HepG2 (cell line): ENCODE data around the gene NACC2. TPM values are rescaled to one million over a fixed set of nuclear protein-coding genes. Genes with fewer than 3 reads are reported as not detected.

Experiments
- ARNTL ChIP-seq: sonication (generic); formaldehyde crosslinking; IDR thresholded peaks from 2 replicates; pipeline ENCODE4 v1.4.0; 2020; ENCODE audit warnings: mild to moderate bottlenecking, missing genetic modification reagents
- CCDC6 ChIP-seq: sonication (generic); formaldehyde crosslinking; IDR thresholded peaks from 2 replicates; pipeline ENCODE4 v1.8.1; 2022; ENCODE audit warnings: mild to moderate bottlenecking, missing genetic modification reagents, moderate library complexity
- CHD2 ChIP-seq: IDR thresholded peaks from 2 replicates; pipeline ENCODE4 v1.6.1; 2011; ENCODE audit warnings: low read depth, low read length, improper control_type of control experiment
- IKZF1 ChIP-seq: fragments of 450-650 bp; IDR thresholded peaks from 2 replicates; pipeline ENCODE4 v1.7.1; 2016
- KDM2A ChIP-seq: sonication (generic); formaldehyde crosslinking; IDR thresholded peaks from 2 replicates; pipeline ENCODE4 v1.4.0; 2020; ENCODE audit warnings: low read depth, missing genetic modification reagents, borderline replicate concordance
- POGZ ChIP-seq: sonication (generic); formaldehyde crosslinking; IDR thresholded peaks from 2 replicates; pipeline ENCODE4 v1.4.0; 2020; ENCODE audit warnings: mild to moderate bottlenecking, missing genetic modification reagents
- POLR2AphosphoS5 ChIP-seq: IDR thresholded peaks from 2 replicates; pipeline ENCODE4 v1.6.1; 2012; ENCODE audit warnings: low read depth, low read length
- RELA ChIP-seq: sonication (generic); formaldehyde crosslinking; IDR thresholded peaks from 2 replicates; pipeline ENCODE4 v1.4.0; 2020; ENCODE audit warnings: missing genetic modification reagents
- SALL2 ChIP-seq: sonication (generic); formaldehyde crosslinking; IDR thresholded peaks from 2 replicates; pipeline ENCODE4 v1.8.1; 2023; ENCODE audit warnings: mild to moderate bottlenecking, missing genetic modification reagents, inconsistent platforms
- SP4 ChIP-seq: sonication (generic); formaldehyde crosslinking; IDR thresholded peaks from 2 replicates; pipeline ENCODE4 v1.8.1; 2023; ENCODE audit warnings: mild to moderate bottlenecking, missing genetic modification reagents
- SRSF1 ChIP-seq: fragments of 200-400 bp; formaldehyde crosslinking; optimal IDR thresholded peaks from 2 replicates; pipeline ENCODE3; 2017; ENCODE audit warnings: mild to moderate bottlenecking, low read depth, low read length, moderate library complexity
- ZNF121 ChIP-seq: sonication (generic); formaldehyde crosslinking; IDR thresholded peaks from 2 replicates; pipeline ENCODE4 v1.5.0; 2020; ENCODE audit warnings: mild to moderate bottlenecking, missing genetic modification reagents
- ZNF3 ChIP-seq: IDR thresholded peaks from 2 replicates; pipeline ENCODE4 v1.7.0; 2017; ENCODE audit warnings: inconsistent platforms
- ZNF569 ChIP-seq: sonication (generic); formaldehyde crosslinking; IDR thresholded peaks from 2 replicates; pipeline ENCODE4 v1.5.0; 2020; ENCODE audit warnings: mild to moderate bottlenecking, missing genetic modification reagents, moderate library complexity, borderline replicate concordance
- ZNF615 ChIP-seq: sonication (generic); formaldehyde crosslinking; IDR thresholded peaks from 2 replicates; pipeline ENCODE4 v1.5.0; 2020; ENCODE audit warnings: mild to moderate bottlenecking, missing genetic modification reagents, borderline replicate concordance
- ZNF747 ChIP-seq: sonication (generic); formaldehyde crosslinking; IDR thresholded peaks from 2 replicates; pipeline ENCODE4 v1.8.1; 2023; ENCODE audit warnings: missing genetic modification reagents, mild to moderate bottlenecking, borderline replicate concordance
- polyA plus RNA-seq, 8 experiments: library from polyadenylated mRNA; depleted of rRNA in 3 of 8; stranded (reverse) in 7 of 8; unstranded in 1 of 8; fragments of >200 nt; fragmentation: Illumina TruSeq in 4 of 8; extraction: Trizol in 4 of 8; gene quantifications; 2 replicates each; pipeline versions ENCODE4 v1.2.1 to v1.2.3, GENCODE V29; 2011 to 2016; ENCODE audit warnings: low read depth in 4 of 8, missing spikeins in 1 of 8, mixed read lengths in 1 of 8; ENCODE audit not compliant: insufficient read depth in 1 of 8
- total RNA-seq, 5 experiments: library from RNA; depleted of rRNA; stranded (reverse); fragments of >200 nt; fragmentation: Illumina TruSeq; extraction: Trizol; gene quantifications; 2 replicates each; pipeline ENCODE4 v1.2.3, GENCODE V29; 2016; ENCODE audit warnings: low read depth in 1 of 5
- TF ChIP-seq, protein P1 (sequence below): sonication (generic); formaldehyde crosslinking; IDR thresholded peaks from 2 replicates; pipeline ENCODE4 v1.4.0; 2020; ENCODE audit warnings: mild to moderate bottlenecking, missing genetic modification reagents
- TF ChIP-seq, protein P2 (sequence below): sonication (generic); formaldehyde crosslinking; IDR thresholded peaks from 2 replicates; pipeline ENCODE4 v1.5.0; 2020; ENCODE audit warnings: missing genetic modification reagents
- TF ChIP-seq, protein P3 (sequence below): sonication (generic); formaldehyde crosslinking; IDR thresholded peaks from 2 replicates; pipeline ENCODE4 v1.5.1; 2020; ENCODE audit warnings: missing genetic modification reagents, mild to moderate bottlenecking, borderline replicate concordance
- TF ChIP-seq, protein P4 (sequence below): sonication (generic); formaldehyde crosslinking; IDR thresholded peaks from 2 replicates; pipeline ENCODE4 v1.5.1; 2020; ENCODE audit warnings: mild to moderate bottlenecking, moderate library complexity, missing genetic modification reagents
- TF ChIP-seq, protein P5 (sequence below): sonication (generic); formaldehyde crosslinking; IDR thresholded peaks from 2 replicates; pipeline ENCODE4 v1.8.1; 2023; ENCODE audit warnings: mild to moderate bottlenecking, missing genetic modification reagents

NACC2 gene
- total and polyA plus RNA-seq, 2 of the 13 experiments (the other 11 are each of a cell fraction or from before 2014, with no cell fraction given), result 5.9 to 12.3 TPM

DNA sequence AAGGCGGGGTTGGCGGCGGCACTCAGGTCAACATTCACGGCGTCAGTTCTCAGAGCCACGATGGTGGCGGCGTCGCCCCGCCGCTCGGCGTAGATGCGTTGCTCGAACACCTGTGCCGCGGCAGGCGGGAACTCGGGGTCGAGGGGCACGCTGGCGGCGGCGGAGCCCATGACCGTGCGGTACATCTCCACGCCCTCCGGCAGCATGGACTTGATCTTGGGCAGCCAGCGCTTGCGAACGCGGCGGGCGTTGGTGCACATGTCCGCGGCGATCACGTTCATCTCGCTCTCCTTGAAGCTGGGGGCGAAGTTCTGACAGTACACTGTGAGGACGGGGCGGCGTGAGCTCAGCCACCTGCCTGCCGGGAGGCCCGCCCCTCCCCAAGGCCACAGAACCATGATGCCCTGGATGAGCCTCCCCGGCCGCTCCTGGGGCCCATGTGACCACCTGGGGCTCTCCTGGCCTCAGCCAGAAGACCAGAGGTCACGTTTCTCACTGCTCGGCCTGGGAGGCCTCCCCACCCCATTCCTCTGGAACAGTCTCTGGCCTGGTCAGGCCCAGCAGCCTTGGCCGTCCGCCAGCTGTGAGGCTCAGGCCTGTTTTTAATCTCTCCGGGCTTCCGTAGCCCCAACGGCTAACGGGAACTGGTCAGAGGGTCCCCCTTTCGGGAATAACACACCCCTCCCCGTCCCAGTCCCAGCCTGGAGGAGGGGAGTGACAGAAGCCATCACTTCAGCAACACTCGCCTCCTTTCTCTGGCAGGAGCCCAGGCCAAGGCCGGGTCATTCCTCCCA, 83.2 kb downstream of the NACC2 start (continued):
- TF ChIP-seq, protein P1, sequence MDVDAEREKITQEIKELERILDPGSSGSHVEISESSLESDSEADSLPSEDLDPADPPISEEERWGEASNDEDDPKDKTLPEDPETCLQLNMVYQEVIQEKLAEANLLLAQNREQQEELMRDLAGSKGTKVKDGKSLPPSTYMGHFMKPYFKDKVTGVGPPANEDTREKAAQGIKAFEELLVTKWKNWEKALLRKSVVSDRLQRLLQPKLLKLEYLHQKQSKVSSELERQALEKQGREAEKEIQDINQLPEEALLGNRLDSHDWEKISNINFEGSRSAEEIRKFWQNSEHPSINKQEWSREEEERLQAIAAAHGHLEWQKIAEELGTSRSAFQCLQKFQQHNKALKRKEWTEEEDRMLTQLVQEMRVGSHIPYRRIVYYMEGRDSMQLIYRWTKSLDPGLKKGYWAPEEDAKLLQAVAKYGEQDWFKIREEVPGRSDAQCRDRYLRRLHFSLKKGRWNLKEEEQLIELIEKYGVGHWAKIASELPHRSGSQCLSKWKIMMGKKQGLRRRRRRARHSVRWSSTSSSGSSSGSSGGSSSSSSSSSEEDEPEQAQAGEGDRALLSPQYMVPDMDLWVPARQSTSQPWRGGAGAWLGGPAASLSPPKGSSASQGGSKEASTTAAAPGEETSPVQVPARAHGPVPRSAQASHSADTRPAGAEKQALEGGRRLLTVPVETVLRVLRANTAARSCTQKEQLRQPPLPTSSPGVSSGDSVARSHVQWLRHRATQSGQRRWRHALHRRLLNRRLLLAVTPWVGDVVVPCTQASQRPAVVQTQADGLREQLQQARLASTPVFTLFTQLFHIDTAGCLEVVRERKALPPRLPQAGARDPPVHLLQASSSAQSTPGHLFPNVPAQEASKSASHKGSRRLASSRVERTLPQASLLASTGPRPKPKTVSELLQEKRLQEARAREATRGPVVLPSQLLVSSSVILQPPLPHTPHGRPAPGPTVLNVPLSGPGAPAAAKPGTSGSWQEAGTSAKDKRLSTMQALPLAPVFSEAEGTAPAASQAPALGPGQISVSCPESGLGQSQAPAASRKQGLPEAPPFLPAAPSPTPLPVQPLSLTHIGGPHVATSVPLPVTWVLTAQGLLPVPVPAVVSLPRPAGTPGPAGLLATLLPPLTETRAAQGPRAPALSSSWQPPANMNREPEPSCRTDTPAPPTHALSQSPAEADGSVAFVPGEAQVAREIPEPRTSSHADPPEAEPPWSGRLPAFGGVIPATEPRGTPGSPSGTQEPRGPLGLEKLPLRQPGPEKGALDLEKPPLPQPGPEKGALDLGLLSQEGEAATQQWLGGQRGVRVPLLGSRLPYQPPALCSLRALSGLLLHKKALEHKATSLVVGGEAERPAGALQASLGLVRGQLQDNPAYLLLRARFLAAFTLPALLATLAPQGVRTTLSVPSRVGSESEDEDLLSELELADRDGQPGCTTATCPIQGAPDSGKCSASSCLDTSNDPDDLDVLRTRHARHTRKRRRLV, result peak; percentile 95
- no peak for TF ChIP-seq IKZF1
- TF ChIP-seq SP4 (CRISPR knock-in tag), result peak; percentile 67; the same call in 1 of the 2 replicates
- TF ChIP-seq, protein P2, sequence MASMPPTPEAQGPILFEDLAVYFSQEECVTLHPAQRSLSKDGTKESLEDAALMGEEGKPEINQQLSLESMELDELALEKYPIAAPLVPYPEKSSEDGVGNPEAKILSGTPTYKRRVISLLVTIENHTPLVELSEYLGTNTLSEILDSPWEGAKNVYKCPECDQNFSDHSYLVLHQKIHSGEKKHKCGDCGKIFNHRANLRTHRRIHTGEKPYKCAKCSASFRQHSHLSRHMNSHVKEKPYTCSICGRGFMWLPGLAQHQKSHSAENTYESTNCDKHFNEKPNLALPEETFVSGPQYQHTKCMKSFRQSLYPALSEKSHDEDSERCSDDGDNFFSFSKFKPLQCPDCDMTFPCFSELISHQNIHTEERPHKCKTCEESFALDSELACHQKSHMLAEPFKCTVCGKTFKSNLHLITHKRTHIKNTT (CRISPR knock-in tag), result no peak
- TF ChIP-seq ZNF569 (CRISPR knock-in tag), result peak; percentile 44; the same call in 1 of the 2 replicates
- TF ChIP-seq, protein P3, sequence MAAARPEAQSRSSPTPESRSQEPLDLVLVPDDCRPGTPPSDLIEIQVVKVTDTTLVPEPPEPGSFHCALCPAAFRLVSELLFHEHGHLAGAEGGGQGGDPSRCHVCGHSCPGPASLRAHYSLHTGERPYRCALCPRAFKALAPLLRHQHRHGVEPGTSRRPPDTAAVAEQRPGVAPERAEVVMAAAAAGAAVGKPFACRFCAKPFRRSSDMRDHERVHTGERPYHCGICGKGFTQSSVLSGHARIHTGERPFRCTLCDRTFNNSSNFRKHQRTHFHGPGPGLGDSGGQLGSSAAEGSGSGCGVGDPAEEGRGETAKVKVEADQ (CRISPR knock-in tag), result peak; percentile 99
- peak; percentile 97 for TF ChIP-seq ZNF747 (CRISPR knock-in tag)
- TF ChIP-seq KDM2A, result peak; percentile 78; the same call in 1 of the 2 replicates
- no peak; the same call in 1 of the 2 replicates for TF ChIP-seq POLR2AphosphoS5
- TF ChIP-seq ZNF615, result no peak
- TF ChIP-seq POGZ (CRISPR knock-in tag), result peak; percentile 81
- TF ChIP-seq CHD2, result no peak
- TF ChIP-seq ZNF3 (CRISPR knock-in tag), result no peak
- TF ChIP-seq, protein P4, sequence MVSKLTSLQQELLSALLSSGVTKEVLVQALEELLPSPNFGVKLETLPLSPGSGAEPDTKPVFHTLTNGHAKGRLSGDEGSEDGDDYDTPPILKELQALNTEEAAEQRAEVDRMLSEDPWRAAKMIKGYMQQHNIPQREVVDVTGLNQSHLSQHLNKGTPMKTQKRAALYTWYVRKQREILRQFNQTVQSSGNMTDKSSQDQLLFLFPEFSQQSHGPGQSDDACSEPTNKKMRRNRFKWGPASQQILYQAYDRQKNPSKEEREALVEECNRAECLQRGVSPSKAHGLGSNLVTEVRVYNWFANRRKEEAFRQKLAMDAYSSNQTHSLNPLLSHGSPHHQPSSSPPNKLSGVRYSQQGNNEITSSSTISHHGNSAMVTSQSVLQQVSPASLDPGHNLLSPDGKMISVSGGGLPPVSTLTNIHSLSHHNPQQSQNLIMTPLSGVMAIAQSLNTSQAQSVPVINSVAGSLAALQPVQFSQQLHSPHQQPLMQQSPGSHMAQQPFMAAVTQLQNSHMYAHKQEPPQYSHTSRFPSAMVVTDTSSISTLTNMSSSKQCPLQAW (CRISPR knock-in tag), result peak; percentile 95
- peak; percentile 99 for TF ChIP-seq ARNTL (CRISPR knock-in tag)
- peak; percentile 97 for TF ChIP-seq CCDC6 (CRISPR knock-in tag)
- TF ChIP-seq, protein P5, sequence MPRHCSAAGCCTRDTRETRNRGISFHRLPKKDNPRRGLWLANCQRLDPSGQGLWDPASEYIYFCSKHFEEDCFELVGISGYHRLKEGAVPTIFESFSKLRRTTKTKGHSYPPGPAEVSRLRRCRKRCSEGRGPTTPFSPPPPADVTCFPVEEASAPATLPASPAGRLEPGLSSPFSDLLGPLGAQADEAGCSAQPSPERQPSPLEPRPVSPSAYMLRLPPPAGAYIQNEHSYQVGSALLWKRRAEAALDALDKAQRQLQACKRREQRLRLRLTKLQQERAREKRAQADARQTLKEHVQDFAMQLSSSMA (CRISPR knock-in tag), result peak; percentile 91
- peak; percentile 72 for TF ChIP-seq ZNF121
- TF ChIP-seq SALL2 (CRISPR knock-in tag), result peak; percentile 88; the same call in 1 of the 2 replicates
- TF ChIP-seq SRSF1, result peak; percentile 59
- TF ChIP-seq RELA, result no peak
